GM18526 (cell line): ENCODE results near the gene ARRB1.

Experiments used
- POLR2A ChIP-seq: IDR thresholded peaks from 3 replicates; pipeline ENCODE4 v1.6.1; 2011; ENCODE audit not compliant: insufficient read length; ENCODE audit errors: extremely low read depth

Gene ARRB1

DNA sequence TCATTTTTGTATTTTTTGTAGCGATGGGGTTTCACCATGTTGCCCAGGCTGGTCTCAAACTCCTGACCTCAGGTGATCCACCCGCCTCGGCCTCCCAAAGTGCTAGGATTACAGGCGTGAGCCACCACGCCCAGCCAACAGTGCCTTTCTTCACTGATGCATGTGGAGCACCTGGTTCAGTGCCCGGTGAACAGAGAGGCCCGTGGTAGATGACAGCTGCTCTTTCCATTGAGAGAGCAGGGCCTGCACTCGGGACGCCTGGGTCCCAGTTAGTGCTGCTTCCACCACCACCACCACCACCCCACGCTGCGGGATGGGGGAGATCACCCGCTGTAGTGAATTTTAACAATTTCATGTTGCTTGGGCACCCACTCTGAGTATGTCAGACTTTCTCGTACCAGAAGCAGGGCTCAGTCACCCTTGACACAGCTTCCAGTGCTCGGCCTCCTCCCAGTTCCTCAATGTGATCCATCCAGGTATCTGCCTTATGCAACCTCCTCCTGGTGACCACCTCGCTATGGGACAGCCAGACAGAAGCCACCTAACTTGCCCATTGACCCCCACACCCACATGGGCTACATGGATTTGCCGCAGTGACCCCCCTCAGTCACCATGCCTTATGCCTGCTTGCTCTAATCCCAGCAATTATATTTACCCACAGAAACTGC lies 36.6 kb downstream of the ARRB1 start:
- TF ChIP-seq POLR2A = no peak

DNA sequence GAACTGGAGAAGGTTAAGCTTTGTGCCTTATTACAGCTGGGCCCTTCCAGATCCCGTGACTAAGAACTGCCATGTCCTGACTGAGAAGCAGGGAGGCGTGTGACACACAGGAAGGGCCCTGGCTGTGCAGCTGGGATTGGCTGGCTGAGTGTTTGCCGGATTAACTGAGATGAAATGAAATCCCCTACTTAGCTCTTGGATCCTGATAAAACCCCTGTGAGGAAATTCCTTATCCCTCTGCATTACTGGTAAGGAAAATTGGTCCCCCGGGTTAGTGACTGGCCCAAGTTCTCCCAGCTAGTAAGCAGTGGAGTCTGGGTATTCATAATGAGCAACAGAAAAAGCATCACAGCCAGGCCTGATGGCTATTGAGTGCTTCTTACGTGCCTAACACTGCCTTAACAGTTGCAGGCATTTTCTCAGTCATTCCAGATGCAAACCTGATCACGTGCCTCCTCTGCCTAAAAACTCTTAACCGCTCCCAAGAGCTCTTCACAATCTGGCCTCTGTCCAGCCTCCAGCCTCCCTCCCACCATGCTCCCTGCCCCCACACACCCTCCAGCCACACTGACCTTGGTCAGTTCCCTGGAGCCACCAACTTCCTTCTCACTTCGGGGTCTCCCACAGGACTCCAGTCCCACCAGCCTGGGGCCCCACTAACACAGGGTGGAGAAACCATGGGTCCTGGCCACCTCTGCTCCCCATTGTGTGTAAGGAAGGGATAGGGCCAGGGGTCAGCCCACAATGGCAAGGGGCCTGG lies 37.8 kb downstream of the ARRB1 start:
- no peak for TF ChIP-seq POLR2A

DNA sequence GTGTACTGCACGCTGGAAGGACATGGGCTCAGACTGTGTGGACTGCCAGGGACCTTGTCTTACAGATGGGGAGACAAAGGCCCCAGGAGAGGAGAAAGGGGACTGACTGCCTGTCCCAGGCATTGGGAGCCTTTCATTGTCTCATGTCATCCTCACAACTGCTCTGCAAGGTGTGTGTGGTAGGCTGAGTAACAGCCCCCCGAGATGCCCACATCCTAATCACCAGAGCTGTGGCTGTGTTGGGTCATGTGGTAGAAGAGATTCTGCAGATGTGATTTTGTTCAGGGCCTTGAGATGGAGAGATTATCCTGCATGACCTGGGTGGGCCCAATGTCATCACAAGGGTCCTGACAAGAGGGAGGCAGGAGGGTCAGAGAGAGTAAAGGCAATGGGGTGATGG lies 39.1 kb downstream of the ARRB1 start:
- no peak for TF ChIP-seq POLR2A

- no peak for TF ChIP-seq POLR2A
These were observed 39.6 kb downstream of the ARRB1 start for GRCh38 chr11:75311858-75312288.

DNA sequence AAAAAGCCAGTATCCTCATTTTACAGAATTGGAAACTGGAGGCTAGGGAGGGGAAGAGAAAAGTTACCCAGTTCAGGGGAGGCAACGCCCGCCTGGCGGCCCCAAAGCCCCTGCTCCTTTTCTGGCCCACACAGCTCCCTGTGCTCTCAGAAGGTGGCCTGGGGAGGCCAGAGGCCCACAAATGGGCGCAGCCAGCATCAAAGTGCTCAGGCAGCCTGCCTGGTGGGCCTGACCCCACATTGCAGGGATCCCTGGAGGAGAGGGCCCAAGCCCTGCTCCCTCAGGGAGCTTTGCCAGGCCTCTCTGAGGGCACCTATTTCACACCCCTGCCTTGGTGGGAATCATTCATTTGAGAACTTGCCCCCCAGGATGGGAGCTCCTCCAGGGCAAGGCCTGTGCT lies 42.5 kb downstream of the ARRB1 start:
- TF ChIP-seq POLR2A = no peak

GRCh38 chr11:75308116-75308515 lies 43.3 kb downstream of the ARRB1 start:
- no peak for TF ChIP-seq POLR2A

DNA sequence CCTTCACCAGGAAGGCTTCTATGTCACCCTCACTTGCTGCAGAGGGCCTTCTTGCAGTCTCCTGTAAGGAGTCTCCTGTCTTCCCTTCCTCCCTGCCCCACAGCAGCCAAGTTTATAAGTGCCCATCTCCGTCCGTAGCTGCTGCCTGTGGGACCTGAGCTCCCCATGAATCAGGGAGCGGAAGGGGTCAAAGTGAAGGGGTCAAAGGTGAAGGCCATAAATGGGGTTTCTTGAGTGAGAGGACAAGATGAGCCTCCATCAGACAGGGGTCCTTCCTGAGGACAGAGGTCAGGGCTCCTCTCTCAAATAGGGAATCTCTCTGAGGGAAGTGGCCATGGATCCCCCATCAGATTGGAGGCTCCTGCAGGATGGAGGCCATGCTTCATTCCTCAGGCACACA lies 44.4 kb downstream of the ARRB1 start:
- no peak for TF ChIP-seq POLR2A

GRCh38 chr11:75306529-75306928 lies 44.9 kb downstream of the ARRB1 start:
- TF ChIP-seq POLR2A = no peak

- TF ChIP-seq POLR2A = no peak
These were observed 45.5 kb downstream of the ARRB1 start for GRCh38 chr11:75305993-75306392.

- no peak for TF ChIP-seq POLR2A
These were observed 46.0 kb downstream of the ARRB1 start for GRCh38 chr11:75305452-75305851.

GRCh38 chr11:75303544-75304224 lies 47.8 kb downstream of the ARRB1 start:
- TF ChIP-seq POLR2A = no peak

DNA sequence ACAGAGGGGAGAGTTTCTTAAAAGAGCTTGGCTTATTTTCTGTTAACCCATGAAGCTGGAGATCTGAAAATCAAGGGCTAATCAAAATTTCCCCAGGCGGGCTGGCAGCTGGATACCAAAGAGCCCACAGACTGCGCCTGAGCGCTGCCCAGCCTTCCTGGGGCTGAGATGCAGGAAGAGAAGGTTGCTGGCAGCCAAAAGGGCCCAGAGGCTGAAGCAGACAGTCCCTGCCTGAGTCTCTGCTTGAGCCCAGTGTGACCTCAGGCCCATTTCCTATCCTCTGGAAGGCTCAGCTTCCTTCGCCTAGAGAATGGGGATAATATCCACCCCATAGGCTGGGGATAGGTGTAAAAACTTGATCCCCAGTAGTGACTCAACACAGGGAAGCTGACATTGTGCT lies 49.1 kb downstream of the ARRB1 start:
- TF ChIP-seq POLR2A = no peak

GRCh38 chr11:75301601-75302345 lies 49.7 kb downstream of the ARRB1 start:
- TF ChIP-seq POLR2A = no peak

DNA sequence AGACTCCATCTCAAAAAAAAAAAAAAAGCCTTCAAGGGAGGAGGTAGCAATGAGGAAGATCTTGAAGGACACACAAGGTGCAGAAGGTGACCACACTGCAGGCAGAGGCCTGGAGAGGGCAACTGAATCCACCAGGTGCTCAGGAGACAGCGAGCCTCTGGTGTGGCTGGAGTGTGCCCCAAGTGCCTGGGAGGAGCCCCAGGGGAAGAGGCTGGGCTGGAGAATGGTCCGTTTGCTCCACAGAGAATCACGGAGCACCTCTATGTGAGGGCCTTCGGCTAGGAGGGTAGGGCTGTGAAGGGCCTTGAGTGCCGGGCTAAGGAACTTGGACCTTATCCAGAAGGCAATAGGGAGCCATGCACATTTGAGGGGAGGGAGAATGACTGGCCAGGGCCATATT lies 50.3 kb downstream of the ARRB1 start:
- TF ChIP-seq POLR2A = no peak

DNA sequence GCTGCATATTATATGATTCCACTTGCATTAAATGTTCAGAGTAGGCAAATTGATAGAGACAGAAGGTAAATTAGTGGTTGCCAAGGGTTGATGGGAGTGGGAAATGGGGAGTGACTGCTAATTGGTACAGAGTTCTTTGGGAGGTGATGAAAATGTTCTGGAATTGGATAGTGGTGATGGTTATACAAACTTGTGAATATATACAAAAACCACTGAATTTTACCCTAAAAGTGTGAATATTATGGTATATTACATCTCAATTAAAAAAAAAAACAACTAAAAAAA lies 52.5 kb downstream of the ARRB1 start:
- no peak for TF ChIP-seq POLR2A
